ES-I3 (cell line): ENCODE results near the gene ADAM33.

ENCODE experiments used
- H3K36me3 ChIP-seq: 2 replicates; pipeline ENCODE4 v1.6.1; 2013; ENCODE audit warnings: mild to moderate bottlenecking, low read length, control low read depth, moderate library complexity; ENCODE audit not compliant: insufficient read depth
- H3K4me1 ChIP-seq: 2 replicates; pipeline ENCODE4 v1.6.1; 2013; ENCODE audit warnings: mild to moderate bottlenecking, control low read depth, low read length; ENCODE audit not compliant: insufficient read depth
- H3K9ac ChIP-seq: 2 replicates; pipeline ENCODE4 v1.6.1; 2013; ENCODE audit warnings: low read depth, mild to moderate bottlenecking, low read length, moderate library complexity
- H3K9me3 ChIP-seq: 2 replicates; pipeline ENCODE4 v1.6.1; 2013; ENCODE audit warnings: mild to moderate bottlenecking, low read length, moderate library complexity; ENCODE audit not compliant: control insufficient read depth, insufficient read depth

ADAM33 gene

DNA sequence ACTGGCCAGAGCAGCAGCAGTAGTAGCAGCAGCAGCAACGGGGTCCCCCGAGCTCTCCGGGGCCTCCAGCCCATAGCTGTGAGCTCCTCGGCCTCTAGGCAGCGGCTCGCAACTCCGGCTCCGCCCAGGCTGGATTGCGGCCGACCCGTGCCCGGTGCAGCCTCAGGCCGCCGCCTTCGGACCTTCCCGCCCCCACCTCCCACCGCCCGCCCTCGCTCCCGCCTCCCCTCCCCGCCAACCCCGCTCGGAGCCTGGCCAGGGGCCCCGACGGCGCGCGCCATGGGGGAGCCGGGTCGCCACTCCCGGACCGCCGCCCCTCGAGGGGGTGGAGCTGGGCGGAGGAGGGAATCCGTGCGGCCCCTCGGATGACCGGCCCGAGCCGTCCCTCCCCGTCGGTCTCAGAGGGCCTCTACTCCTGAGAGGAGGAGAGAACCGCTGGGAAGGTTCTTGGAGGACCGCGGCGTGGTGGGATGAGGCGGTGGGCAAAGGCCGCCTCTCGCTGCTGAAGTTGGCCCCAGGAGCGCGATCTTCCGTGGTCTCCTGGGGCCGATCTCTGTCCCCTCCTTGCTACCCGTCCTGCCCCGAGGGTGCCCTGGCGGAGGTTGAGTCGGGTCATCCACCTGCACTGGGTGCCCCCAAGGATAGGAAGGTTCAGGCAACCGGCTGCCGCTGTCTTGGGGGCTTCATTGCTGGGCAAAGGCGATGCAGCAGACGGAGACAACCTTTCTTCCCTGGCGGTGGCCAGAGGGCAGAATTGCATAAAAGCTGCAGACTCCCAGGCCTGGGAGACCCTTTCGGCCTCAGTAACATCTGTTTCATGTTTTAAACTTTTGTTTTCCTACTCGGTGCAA, at the start of gene ADAM33:
Gene ADAM33 (minus strand): TSS at position 80 of the 851 bp plus-strand sequence. CDS start 6 bp downstream, at position 74.
- H3K36me3 ChIP-seq, result no peaks in the 10 kb centered on the region
- no peaks in the 10 kb centered on the region for H3K9me3 ChIP-seq
- H3K9ac ChIP-seq, result peak within 1 kb of the TSS; percentile 83
- H3K4me1 ChIP-seq, result peaks cover 17% of the 10 kb centered on the region

DNA sequence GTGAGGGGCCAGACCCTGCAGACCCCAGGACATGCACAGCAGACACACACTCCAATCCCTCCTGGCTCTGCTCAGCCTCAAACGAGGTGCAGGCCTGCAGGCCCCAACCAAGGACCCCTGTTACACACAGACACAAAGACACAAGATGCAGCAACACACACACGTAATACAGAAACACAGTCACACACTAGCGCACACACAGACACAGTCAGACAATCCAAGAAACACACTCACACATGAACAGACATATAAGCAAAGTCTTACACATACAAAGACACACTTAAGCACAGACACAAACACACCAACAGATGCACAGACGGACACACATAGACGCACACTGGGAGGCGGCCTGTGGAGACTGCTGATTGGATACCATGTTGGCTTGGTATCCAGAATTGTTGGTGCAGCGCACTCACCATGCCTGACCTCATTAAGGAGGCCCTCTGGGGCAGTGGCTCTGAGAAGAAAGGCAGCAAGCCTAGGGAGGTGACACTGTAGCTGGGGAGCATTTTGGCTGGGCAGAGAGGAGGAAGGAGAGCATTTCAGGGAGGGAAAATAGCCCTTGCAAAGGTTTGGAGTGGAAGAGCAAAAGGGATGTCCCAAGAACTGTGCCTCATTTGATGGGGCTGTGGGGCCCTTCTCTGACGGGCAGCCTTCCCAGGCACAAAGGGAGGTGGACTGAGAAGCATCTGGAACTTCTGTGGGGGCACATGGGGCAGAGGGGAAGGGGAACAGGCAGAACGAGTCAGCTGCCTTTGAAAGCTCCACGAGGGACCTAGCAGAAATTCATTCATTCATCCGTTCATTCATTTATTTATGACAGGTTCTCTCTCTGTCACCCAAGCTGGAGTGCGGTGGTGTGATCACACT, 49.2 kb upstream of the ADAM33 start:
- Histone ChIP-seq H3K4me1 (peaks cover 7% of the 10 kb centered on the region), H3K36me3 (no peaks in the 10 kb centered on the region), H3K9ac (no peak overlapping the region), H3K9me3 (no peaks in the 10 kb centered on the region)

GRCh38 chr20:3729811-3730540, 48.2 kb upstream of the ADAM33 start:
- H3K9me3 ChIP-seq, result no peaks in the 10 kb centered on the region
- H3K9ac ChIP-seq, result no peak overlapping the region
- H3K36me3 ChIP-seq, result no peaks in the 10 kb centered on the region
- H3K4me1 ChIP-seq, result peaks cover 7% of the 10 kb centered on the region

GRCh38 chr20:3729378-3729777, 47.6 kb upstream of the ADAM33 start:
- H3K9me3 ChIP-seq, result no peaks in the 10 kb centered on the region
- H3K36me3 ChIP-seq, result no peaks in the 10 kb centered on the region
- H3K9ac ChIP-seq, result no peak overlapping the region
- peaks cover 7% of the 10 kb centered on the region for H3K4me1 ChIP-seq

- no peak overlapping the region for H3K9ac ChIP-seq
- H3K36me3 ChIP-seq, result no peaks in the 10 kb centered on the region
- H3K9me3 ChIP-seq, result no peaks in the 10 kb centered on the region
- peaks cover 7% of the 10 kb centered on the region for H3K4me1 ChIP-seq
Measured at GRCh38 chr20:3728876-3729275, 47.1 kb upstream of the ADAM33 start.

DNA sequence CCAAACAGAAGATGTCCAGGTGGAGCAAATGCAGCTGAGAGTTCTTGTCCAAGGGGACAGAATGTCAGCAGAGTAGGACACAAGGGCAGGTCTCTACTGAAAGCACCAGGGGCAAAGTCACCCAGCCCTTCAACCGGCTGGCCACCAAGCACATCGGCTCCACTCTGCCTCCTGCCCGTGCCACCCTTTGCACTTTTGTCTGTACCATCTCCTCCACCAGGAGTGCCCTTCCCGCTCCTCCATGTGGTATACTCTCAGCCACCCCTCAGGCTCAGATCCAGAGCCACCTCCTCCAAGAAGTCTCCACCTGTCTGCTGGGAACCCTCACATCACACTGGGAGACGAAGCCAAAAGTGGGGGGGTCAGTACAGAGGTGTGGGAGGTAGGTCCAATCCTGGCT, 46.5 kb upstream of the ADAM33 start:
- H3K36me3 ChIP-seq, result no peaks in the 10 kb centered on the region
- H3K4me1 ChIP-seq, result peaks cover 7% of the 10 kb centered on the region
- no peak overlapping the region for H3K9ac ChIP-seq
- H3K9me3 ChIP-seq, result no peaks in the 10 kb centered on the region

GRCh38 chr20:3727401-3728021, 45.7 kb upstream of the ADAM33 start:
- Histone ChIP-seq H3K9me3 (no peaks in the 10 kb centered on the region), H3K9ac (no peak overlapping the region), H3K36me3 (no peaks in the 10 kb centered on the region), H3K4me1 (peaks cover 7% of the 10 kb centered on the region)

GRCh38 chr20:3724356-3724755, 42.5 kb upstream of the ADAM33 start:
- Histone ChIP-seq H3K9me3 (no peaks in the 10 kb centered on the region), H3K9ac (no peak overlapping the region), H3K36me3 (no peaks in the 10 kb centered on the region), H3K4me1 (peaks cover 3% of the 10 kb centered on the region)

DNA sequence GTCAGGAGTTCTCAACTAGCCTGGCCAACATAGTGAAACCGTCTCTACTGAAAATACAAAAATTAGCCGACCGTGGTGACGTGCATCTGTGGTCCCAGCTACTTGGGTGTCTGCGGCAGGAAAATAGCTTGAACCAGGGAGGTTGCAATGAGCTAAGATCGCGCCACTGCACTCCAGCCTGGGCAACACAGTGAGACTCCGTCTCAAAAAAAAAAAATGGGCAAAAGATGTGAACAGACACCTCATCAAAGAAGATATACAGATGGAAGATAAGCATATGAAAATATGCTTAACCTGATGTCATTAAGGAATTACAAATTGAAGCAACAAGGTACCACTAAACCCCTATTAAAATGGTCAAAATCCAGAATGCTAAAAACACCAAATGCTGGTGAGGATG, 41.5 kb upstream of the ADAM33 start:
- Histone ChIP-seq H3K9me3 (no peaks in the 10 kb centered on the region), H3K9ac (no peak overlapping the region), H3K4me1 (peaks cover 3% of the 10 kb centered on the region; the same call in 1 of the 2 replicates), H3K36me3 (no peaks in the 10 kb centered on the region)

DNA sequence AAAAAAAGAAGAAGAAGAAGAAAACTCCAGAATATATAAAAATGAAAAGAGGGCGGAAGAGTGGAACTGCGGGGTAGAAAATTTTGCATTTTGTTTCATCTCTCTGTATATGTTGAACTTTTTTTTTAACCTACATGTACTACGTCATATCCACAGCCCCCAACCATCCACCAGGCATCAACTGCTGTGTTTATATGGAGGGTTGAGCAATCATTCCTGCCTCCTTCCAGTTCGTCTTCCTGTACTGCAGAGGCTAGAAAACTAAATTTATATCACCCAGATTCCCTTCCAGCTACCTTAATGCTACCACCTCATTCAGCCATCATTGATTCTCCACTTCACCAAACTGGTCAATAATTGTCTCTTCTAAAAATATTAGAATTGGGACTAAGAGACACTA, 40.1 kb upstream of the ADAM33 start:
- Histone ChIP-seq H3K36me3 (no peaks in the 10 kb centered on the region), H3K4me1 (no peaks in the 10 kb centered on the region), H3K9ac (no peak overlapping the region), H3K9me3 (no peaks in the 10 kb centered on the region)

GRCh38 chr20:3720626-3721025, 38.8 kb upstream of the ADAM33 start:
- H3K9ac ChIP-seq, result no peak overlapping the region

GRCh38 chr20:3720068-3720467, 38.3 kb upstream of the ADAM33 start:
- Histone ChIP-seq H3K9ac (no peak overlapping the region), H3K4me1 (no peaks in the 10 kb centered on the region), H3K9me3 (no peaks in the 10 kb centered on the region), H3K36me3 (no peaks in the 10 kb centered on the region)

More at GRCh38 chr20:3720626-3721025, 38.8 kb upstream of the ADAM33 start:
- H3K36me3 ChIP-seq, result no peaks in the 10 kb centered on the region
- no peaks in the 10 kb centered on the region for H3K9me3 ChIP-seq
- no peaks in the 10 kb centered on the region for H3K4me1 ChIP-seq

- Histone ChIP-seq H3K4me1 (no peaks in the 10 kb centered on the region), H3K36me3 (no peaks in the 10 kb centered on the region), H3K9me3 (no peaks in the 10 kb centered on the region), H3K9ac (no peak overlapping the region)
Measured at GRCh38 chr20:3719046-3719445, 37.2 kb upstream of the ADAM33 start.
